ENCODE data around the gene PLAC1.

PLAC1 gene

DNA sequence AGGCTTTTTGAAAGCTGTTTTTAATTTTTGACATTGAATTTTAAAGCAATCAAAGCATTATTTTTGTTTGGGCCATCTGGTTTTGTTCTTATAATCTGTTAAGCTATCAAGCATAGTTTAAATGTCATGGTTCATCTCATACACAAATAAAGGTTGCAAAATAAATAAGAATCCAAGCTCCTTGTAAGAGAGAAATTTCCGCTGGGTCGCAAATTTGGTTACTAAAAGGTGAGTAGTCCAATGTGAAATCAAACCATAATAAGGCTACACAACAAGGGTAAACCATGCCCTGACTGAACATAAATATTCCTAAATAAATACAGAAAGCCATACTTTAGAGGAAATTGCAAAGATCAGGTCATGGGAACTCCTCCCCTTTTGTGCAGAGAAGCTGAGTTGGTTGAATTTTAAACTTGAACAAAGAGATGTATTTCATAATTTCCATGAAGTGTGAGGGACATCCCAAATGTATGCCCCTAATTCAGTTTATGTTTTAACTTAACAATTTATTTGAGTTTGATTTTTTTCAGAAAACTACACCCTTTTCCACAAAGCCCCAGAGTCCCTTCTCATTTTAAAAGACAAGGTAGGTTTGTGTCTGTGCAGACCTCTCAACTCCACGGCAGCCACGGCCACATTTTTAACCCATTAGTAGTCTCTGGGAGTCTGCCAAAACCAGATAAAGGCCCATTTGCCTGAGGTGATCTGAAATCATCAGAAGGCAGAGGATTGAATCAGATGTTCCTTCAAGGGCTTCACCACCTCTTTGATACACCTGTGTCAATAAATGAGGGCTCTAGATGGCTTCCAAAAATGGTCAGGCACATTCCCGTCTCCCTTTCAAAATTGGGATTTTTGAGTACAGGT lies 85.2 kb downstream of the PLAC1 start:
- DNase-seq: no peak

DNA sequence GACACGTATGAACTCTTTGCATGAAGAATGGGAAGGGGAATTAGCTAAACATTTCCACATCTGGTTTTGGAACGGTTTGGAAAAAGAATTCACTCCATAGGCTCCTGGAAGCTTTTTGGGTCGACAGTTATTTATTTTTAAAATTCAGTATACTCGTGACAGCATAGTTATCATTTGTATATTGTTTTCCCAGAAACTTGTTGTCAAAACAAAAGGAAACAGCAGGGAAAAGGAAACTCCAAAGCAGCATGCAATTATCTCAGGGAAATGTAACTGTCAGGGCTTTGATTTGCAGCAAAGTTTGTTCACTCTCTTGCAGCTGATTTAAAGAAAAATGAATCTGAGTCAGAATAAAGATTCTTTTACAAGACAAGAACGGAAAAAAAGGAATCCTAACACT lies 86.5 kb downstream of the PLAC1 start:
- DNase-seq: no peak

GRCh38 chrX:134570899-134571298 lies 87.4 kb downstream of the PLAC1 start:
- no peak for DNase-seq

- DNase-seq: no peak
Measured at GRCh38 chrX:134570509-134570846, 87.8 kb downstream of the PLAC1 start.

DNA sequence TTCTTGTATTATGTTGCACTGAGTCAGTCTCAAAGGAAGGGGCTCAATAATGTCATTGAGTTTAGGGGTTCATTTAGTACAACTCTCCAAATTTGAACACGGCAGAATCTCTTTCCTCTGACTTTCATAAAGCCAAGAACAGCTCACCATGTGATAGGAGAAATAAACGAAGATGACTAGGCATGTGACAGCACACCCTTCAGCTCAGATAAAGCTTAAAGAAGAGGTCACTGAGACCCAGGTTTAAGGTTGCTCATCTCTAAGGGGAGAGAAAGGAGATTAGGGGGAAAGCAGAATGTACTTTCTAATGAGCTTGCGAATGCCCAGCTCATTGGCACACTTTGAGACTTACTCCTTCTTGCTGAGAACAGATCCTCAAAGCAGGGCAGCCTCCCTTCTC lies 89.0 kb downstream of the PLAC1 start:
- DNase-seq: no peak

DNA sequence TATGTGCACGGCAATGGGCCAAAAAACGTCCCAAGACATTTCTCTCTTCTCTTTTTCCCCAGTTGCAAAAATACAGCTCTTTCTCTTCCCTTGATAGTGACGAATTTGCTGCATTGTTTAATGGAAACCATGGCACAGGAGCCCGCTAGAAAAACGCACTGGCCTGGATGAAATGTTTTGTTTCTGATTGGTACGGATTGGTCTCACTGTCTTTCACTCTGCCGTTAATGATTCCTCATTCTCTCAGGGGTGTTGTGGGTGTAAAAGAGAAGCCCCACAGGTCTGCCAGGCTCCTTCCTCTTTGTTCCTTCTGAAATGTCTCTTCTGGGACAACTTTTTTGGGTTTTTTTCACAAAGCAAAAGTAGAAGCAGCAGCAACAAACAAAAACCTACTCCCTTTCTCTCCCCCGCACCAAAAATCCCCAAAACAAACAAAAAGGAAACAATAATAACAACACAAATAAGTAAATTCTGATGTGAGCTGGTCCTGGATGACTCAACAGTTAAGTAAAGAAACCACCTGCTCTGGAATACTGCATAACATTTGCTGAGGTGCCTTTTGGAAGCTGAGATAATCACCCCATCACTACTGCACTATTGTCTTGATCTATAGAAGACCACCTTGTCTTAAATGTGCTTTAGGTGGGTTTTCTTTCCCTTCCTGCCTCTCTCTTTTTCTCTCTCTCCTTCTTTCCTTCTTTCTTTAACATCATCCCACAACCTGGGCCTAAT lies 89.8 kb downstream of the PLAC1 start:
- no peak for DNase-seq

GRCh38 chrX:134566506-134566905 lies 91.8 kb downstream of the PLAC1 start:
- no peak for DNase-seq

- DNase-seq: no peak
Measured at GRCh38 chrX:134562002-134562401, 96.3 kb downstream of the PLAC1 start.

- DNase-seq: no peak
Measured at GRCh38 chrX:134558133-134558532, 100.1 kb downstream of the PLAC1 start.

DNA sequence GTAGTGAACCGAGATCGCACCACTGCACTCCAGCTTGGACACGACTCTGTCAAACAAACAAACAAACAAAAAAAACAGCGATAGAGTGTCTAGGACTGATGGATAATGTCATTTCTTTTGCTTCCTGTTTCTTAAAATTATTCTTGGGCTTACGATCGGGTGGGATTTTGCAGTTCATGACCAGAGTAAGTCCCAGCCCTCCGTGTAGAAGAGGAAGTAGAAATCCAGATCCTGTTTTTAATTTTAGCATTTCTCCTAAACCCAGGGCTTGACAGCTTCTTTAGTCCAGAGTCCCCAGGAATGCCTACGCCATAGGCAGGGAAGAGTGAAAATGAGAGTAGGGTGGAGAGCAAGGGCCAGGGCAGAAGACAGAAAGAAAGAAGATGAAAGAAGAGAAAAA lies 104.0 kb downstream of the PLAC1 start:
- DNase-seq: no peak

DNA sequence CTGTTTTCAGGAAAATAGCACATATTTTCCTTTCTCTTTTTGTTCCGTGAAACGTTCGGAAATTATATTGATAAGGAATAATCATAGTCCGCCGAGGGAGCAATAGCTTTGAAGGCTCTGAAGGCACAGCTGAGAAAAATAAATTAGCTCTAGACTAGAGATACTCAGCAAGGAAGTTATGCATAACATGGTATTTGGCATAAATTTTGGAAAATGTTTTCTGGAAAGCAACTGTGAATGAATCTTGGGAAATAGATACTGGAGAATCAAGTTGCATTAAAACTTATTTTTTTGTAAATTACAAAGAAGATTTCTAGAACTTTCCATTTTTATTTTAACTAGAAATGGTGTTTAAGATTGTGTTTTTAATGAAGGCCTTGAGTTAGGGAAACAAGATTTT lies 105.9 kb downstream of the PLAC1 start:
- no peak for DNase-seq

GRCh38 chrX:134551376-134552048 lies 106.8 kb downstream of the PLAC1 start:
- no peak for DNase-seq

- peak; percentile 28 for DNase-seq
Measured at GRCh38 chrX:134548257-134549201, 109.7 kb downstream of the PLAC1 start.

GRCh38 chrX:134547047-134547679 lies 111.1 kb downstream of the PLAC1 start:
- DNase-seq: peak; percentile 10

DNA sequence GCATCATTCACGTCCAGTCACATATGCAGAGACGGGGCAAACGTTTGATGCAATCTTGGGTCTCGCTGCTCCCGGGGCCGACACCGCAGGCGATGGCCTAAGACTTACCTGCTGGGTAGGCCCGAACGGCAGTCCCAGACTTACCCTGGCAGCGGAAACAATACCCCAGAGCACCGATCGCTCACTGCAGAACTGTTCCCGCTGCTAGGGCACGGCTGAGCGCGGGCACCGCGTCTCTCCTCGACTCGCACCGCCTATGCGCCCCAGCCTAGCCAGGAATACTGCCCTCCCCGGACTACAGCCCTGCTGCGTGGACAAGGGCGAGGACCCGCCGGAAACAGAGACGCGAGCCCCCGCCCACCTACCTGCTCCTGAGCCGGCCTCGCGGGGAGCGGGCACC lies 112.1 kb downstream of the PLAC1 start:
- DNase-seq: no peak

GRCh38 chrX:134545510-134545909 lies 112.8 kb downstream of the PLAC1 start:
- no peak for DNase-seq

DNA sequence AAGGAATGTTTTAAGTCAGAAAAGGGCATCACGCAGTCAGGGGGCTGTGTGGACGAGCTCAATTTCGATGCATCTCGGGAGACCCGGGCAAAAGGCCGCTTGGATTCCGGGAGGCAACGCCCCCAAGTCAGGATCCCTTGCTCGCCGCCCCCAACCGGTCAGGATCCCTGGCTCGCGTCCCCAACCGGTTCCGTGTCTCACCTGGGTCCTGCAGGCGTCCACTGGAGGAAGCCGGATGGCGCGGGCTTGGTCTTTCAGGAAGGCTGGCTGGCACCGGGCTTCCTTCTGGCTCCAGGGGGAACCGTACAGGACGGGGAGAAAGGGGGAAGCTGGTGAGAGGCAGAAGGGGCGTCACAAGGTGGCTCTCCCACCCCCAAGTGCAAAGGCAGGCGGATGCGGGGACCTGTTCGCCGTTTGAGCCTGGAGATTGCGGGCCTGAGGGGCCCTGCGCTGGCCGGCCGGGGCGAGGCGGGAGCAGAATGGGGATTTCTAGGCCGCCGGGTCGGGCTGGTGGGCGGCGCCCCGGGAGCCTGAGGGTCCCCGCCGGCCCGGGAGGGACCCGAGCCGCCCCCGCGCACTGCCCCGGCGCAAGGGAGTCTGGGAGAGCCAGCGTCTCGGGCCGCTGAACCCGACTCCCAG lies 113.6 kb downstream of the PLAC1 start:
- DNase-seq: no peak

- no peak for DNase-seq
Measured at GRCh38 chrX:134544135-134544512, 114.1 kb downstream of the PLAC1 start.

GRCh38 chrX:134543288-134543687 lies 115.0 kb downstream of the PLAC1 start:
- no peak for DNase-seq

- DNase-seq: peak; percentile 29
Measured at GRCh38 chrX:134542485-134542884, 115.8 kb downstream of the PLAC1 start.

DNA sequence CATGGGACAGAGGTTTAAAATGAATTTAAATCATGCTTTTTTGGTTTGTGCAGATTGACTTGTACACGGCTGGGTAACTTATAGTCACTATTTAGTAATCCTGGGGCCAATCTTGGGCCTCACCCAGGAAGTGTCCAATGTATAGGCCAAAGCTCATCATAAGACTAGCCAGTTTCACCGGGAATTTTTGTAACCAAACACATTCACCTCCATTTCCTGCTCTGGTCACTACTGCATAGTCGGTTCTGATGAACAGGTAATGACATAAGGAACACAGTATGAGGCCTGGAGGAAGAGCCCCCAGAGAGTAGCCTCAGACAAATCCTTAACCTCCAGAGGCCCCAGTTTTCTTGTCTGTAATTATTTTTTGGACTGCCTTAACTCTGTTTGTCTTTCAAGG lies 116.4 kb downstream of the PLAC1 start:
- DNase-seq: no peak

- no peak for DNase-seq
Measured at GRCh38 chrX:134538316-134538715, 120.0 kb downstream of the PLAC1 start.

All from hematopoietic multipotent progenitor cell treated with erythropoietin and hydrocortisone succinate and interleukin-3 and kit ligand, for 8 days (in vitro differentiated cells).